SHP77 (cell line): ENCODE measurements around the gene MARCHF9.
"Not testable (repeated sequence)": the region's sequence is repeated elsewhere in the genome, so short reads cannot be mapped to it uniquely, and the experiment has no call there.

ENCODE experiments used
- DNase-seq, 2 experiments: peaks; one replicate each; lab custom pipeline; 2025; lab: John Stamatoyannopoulos, UW

MARCHF9 gene

GRCh38 chr12:57754411-57755193 is at the start of gene MARCHF9:
MARCHF9 (plus strand) TSS chr12:57755103; CDS start chr12:57755529, 426 bp downstream.
- DNase-seq: peak; percentile 55 to 83

- DNase-seq: no peak
These were observed 47.7 kb upstream of the MARCHF9 start for GRCh38 chr12:57707250-57707649.

GRCh38 chr12:57708296-57708695 is 46.6 kb upstream of the MARCHF9 start:
- DNase-seq: no peak

DNA sequence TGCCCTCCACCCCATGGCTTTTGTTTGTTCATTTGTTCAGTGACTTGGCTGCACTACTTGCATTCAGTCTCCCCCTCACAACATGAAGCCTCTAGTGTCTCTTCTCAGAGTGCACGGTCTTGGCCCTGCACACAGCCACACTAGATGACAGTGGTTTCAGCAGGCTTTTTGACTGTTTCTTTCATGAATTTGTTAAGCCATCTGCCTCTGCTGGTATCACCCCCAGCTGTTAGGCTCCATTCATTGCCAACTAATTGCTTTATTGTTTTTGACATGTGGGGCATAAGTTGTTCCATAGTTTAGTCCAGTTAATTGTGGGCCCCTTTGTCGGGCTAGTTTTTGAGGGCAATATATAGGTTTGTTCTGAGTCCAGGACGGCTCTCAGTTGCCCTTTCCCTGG is 42.2 kb upstream of the MARCHF9 start:
- no peak for DNase-seq

GRCh38 chr12:57713209-57713608 is 41.7 kb upstream of the MARCHF9 start:
- no peak for DNase-seq

GRCh38 chr12:57715036-57715748 is 39.7 kb upstream of the MARCHF9 start:
- DNase-seq: not testable (repeated sequence)

GRCh38 chr12:57715786-57716185 is 39.1 kb upstream of the MARCHF9 start:
- DNase-seq: no peak

- DNase-seq: no peak
These were observed 38.6 kb upstream of the MARCHF9 start for GRCh38 chr12:57716305-57716704.

- DNase-seq: no peak
These were observed 37.8 kb upstream of the MARCHF9 start for GRCh38 chr12:57717131-57717530.

- no peak for DNase-seq
These were observed 36.9 kb upstream of the MARCHF9 start for GRCh38 chr12:57717846-57718640.

DNA sequence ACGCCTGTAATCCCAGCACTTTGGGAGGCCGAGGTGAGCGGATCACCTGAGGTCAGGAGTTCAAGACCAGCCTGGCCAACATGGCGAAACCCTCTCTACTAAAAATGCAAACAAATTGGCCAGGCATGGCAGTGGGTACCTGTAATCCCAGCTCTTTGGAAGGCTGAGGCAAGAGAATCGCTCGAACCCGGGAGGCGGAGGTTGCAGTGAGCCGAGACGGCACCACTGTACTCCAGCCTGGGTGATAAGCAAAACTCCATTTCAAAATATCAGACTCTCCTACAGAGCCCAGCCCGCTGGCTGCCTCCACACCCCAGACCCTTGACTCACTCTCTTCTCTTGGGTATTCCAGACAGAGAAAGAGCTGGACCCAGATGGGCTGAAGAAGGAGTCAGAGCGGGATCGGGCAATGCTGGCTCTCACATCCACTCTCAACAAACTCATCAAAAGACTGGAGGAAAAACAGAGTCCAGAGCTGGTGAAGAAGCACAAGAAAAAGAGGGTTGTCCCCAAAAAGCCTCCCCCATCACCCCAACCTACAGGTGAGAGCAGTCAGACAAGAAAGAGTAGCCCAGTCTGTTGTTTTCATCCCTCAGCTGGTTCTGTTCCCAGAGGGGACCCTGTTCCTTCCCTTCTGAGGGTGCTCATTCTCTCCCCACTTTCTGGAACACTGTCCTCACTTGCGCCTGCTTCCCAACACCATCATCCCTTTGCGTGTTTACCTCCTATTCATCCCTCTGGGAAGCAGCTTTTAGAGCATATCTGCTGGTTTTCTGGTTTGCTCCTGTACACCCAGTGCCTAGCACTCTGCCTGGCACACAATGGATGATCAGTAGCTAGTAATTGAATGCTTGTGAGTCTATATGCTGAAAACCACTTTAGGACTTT is 36.0 kb upstream of the MARCHF9 start:
- DNase-seq: no peak

DNA sequence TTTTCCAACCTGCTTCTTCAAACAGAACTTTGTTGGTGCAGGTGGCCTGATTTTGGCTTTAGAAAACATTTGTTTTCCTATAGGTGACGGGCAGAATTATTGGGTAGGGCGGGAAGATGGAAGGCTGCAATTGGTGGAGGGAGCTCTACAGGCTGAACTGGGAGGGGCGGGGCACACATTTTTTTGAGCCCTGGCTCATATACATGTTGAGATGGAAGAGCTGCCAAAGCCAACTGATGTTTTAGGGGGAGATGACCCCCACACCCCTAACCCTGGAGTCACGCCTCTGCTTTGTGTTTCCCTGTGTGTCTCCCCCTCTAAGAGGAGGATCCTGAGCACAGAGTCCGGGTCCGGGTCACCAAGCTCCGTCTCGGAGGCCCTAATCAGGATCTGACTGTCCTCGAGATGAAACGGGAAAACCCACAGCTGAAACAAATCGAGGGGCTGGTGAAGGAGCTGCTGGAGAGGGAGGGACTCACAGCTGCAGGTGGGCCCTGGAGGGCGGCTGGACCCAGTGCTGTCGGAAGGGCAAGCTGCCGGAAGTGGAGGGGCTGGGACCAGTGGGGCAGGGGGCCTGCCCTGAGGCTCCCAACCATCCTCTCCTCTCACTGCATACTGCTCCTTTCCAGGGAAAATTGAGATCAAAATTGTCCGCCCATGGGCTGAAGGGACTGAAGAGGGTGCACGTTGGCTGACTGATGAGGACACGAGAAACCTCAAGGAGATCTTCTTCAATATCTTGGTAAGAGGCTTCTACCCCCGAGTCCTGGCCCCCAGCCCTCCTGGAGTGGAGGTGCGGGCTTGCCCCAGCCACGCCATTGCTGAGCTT is 34.9 kb upstream of the MARCHF9 start:
- DNase-seq: no peak

GRCh38 chr12:57720606-57721595 is 34.0 kb upstream of the MARCHF9 start:
- DNase-seq: no peak

GRCh38 chr12:57721846-57722608 is 32.9 kb upstream of the MARCHF9 start:
- DNase-seq: not testable (repeated sequence)

DNA sequence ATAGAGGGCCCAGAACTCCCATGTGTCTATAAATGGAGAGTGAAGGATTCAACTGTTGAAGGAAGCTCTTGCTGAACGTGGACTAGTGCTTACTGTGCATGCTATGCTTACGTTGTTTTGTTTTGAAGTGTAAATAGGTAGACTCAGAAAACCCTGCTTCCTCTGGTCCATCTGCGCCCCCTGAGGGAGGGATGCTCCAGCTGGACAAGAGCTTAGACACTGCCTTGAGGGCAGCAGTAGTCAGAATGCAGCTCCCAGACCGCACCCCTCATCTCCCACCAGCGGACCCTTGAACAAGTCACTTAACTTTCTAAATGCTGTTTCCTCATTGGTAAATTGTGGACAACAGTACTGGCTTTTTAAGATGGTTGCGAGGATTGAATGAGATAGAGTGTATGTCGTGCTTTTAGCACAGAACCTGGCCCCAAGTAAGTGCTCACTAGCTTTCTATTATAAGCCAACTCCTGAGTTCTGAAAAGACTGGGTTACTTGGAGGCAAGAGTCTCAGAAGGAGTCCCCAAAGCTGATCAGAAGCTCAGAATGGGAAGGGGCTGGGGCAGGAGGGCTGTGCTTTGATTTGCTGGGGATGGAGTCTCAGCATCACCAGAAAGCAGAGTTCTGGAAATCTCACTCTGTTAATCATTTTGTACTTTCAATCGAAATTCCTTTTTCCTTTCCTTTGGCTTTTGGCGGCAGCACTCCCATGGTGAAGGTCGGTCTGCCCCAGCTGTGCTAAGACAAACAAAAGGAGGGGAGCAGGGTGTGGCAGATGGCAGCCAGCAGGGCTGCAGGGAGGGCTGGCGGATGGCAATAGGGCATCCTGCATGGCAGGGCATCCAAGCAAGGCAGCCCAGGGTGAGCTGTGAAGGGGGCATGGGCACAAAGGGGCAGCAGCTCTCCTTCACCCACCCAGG is 31.9 kb upstream of the MARCHF9 start:
- peak in 1 of 2 experiments; percentile 19 for DNase-seq

- DNase-seq: no peak
These were observed 31.3 kb upstream of the MARCHF9 start for GRCh38 chr12:57723630-57723962.
